GM19328 (cell line): ENCODE results near the gene C1orf21.
"Not testable (repeated sequence)": the region's sequence is repeated elsewhere in the genome, so short reads cannot be mapped to it uniquely, and the experiment has no call there.

Source experiments
- ATAC-seq: cut with Tn5 transposase; IDR thresholded peaks from one replicate; pipeline ENCODE4 v1.9.1; 2021; ENCODE audit warnings: mild to moderate bottlenecking, moderate library complexity; ENCODE audit not compliant: unreplicated experiment

C1orf21 gene

GRCh38 chr1:184386312-184387068 is at the start of gene C1orf21:
TSS of gene C1orf21 (plus strand) at chr1:184387029. CDS start at chr1:184477510, 90,481 bp downstream.
- ATAC-seq: peak; percentile 67

GRCh38 chr1:184337865-184338264 is 49.0 kb upstream of the C1orf21 start:
- not testable (repeated sequence) for ATAC-seq

- no peak for ATAC-seq
Measured at GRCh38 chr1:184340984-184341383, 45.8 kb upstream of the C1orf21 start.

GRCh38 chr1:184350573-184350972 is 36.3 kb upstream of the C1orf21 start:
- no peak for ATAC-seq

- no peak for ATAC-seq
Measured at GRCh38 chr1:184351416-184351975, 35.3 kb upstream of the C1orf21 start.

- no peak for ATAC-seq
Measured at GRCh38 chr1:184352776-184353175, 34.1 kb upstream of the C1orf21 start.

GRCh38 chr1:184354719-184355118 is 32.1 kb upstream of the C1orf21 start:
- ATAC-seq: no peak

GRCh38 chr1:184356891-184357290 is 29.9 kb upstream of the C1orf21 start:
- ATAC-seq: no peak

GRCh38 chr1:184358256-184358655 is 28.6 kb upstream of the C1orf21 start:
- ATAC-seq: no peak

- no peak for ATAC-seq
Measured at GRCh38 chr1:184359909-184360308, 26.9 kb upstream of the C1orf21 start.

GRCh38 chr1:184362876-184363275 is 24.0 kb upstream of the C1orf21 start:
- ATAC-seq: no peak

- no peak for ATAC-seq
Measured at GRCh38 chr1:184365699-184366098, 21.1 kb upstream of the C1orf21 start.

- ATAC-seq: no peak
Measured at GRCh38 chr1:184366997-184367396, 19.8 kb upstream of the C1orf21 start.

GRCh38 chr1:184367427-184368038 is 19.3 kb upstream of the C1orf21 start:
- no peak for ATAC-seq

GRCh38 chr1:184368354-184368753 is 18.5 kb upstream of the C1orf21 start:
- ATAC-seq: no peak

GRCh38 chr1:184370850-184371249 is 16.0 kb upstream of the C1orf21 start:
- no peak for ATAC-seq

- no peak for ATAC-seq
Measured at GRCh38 chr1:184373155-184373554, 13.7 kb upstream of the C1orf21 start.

GRCh38 chr1:184376369-184376768 is 10.5 kb upstream of the C1orf21 start:
- ATAC-seq: no peak

- no peak for ATAC-seq
Measured at GRCh38 chr1:184379111-184379752, 7.6 kb upstream of the C1orf21 start.

GRCh38 chr1:184380468-184380867 is 6.4 kb upstream of the C1orf21 start:
- no peak for ATAC-seq

GRCh38 chr1:184383772-184384323 is 3.0 kb upstream of the C1orf21 start:
- ATAC-seq: no peak
